ENCODE measurements around the gene ADGRF3. TPM values are rescaled to one million over a fixed set of nuclear protein-coding genes. Genes with fewer than 3 reads are reported as not detected.
A peak's percentile ranks its signal among the peaks of the same experiment; 100 is the strongest.
"Not testable (repeated sequence)": the region's sequence is repeated elsewhere in the genome, so short reads cannot be mapped to it uniquely, and the experiment has no call there.

Gene ADGRF3
- polyA plus RNA-seq, 3 donors, result 2.7 to 3.7 (median 3.5) TPM

- DNase-seq, result no peak
Measured at GRCh38 chr2:26318950-26319349, 27.6 kb downstream of the ADGRF3 start.

- DNase-seq, result no peak
Measured at GRCh38 chr2:26317377-26318105, 29.0 kb downstream of the ADGRF3 start.

GRCh38 chr2:26316845-26317244, 29.7 kb downstream of the ADGRF3 start:
- no peak for DNase-seq

GRCh38 chr2:26316041-26316440, 30.5 kb downstream of the ADGRF3 start:
- DNase-seq, result no peak

- no peak for DNase-seq
Measured at GRCh38 chr2:26314243-26314642, 32.3 kb downstream of the ADGRF3 start.

GRCh38 chr2:26313446-26313845, 33.1 kb downstream of the ADGRF3 start:
- DNase-seq, result no peak

- DNase-seq, result no peak
Measured at GRCh38 chr2:26312471-26312870, 34.1 kb downstream of the ADGRF3 start.

- no peak for DNase-seq
Measured at GRCh38 chr2:26309921-26310320, 36.7 kb downstream of the ADGRF3 start.

GRCh38 chr2:26305540-26305939, 41.0 kb downstream of the ADGRF3 start:
- peak; percentile 36 for DNase-seq

GRCh38 chr2:26305094-26305493, 41.5 kb downstream of the ADGRF3 start:
- DNase-seq, result not testable (repeated sequence)

- no peak for DNase-seq
Measured at GRCh38 chr2:26302846-26303245, 43.7 kb downstream of the ADGRF3 start.

- peak; percentile 21 for DNase-seq
Measured at GRCh38 chr2:26300234-26300925, 46.2 kb downstream of the ADGRF3 start.

- peak; percentile 80 for DNase-seq
Measured at GRCh38 chr2:26299471-26300101, 47.0 kb downstream of the ADGRF3 start.

GRCh38 chr2:26298638-26299393, 47.8 kb downstream of the ADGRF3 start:
- DNase-seq, result peak; percentile 42

GRCh38 chr2:26298286-26298637, 48.3 kb downstream of the ADGRF3 start:
- no peak for DNase-seq

- DNase-seq, result no peak
Measured at GRCh38 chr2:26297061-26297460, 49.5 kb downstream of the ADGRF3 start.

- no peak for DNase-seq
Measured at GRCh38 chr2:26295511-26295910, 51.1 kb downstream of the ADGRF3 start.

- no peak for DNase-seq
Measured at GRCh38 chr2:26292646-26293045, 53.9 kb downstream of the ADGRF3 start.

- DNase-seq, result no peak
Measured at GRCh38 chr2:26290001-26290400, 56.6 kb downstream of the ADGRF3 start.

GRCh38 chr2:26285931-26286330, 60.7 kb downstream of the ADGRF3 start:
- no peak for DNase-seq

- no peak for DNase-seq
Measured at GRCh38 chr2:26284132-26284531, 62.5 kb downstream of the ADGRF3 start.

- no peak for DNase-seq
Measured at GRCh38 chr2:26283606-26284005, 63.0 kb downstream of the ADGRF3 start.

All from renal pelvis (tissue), 4 donors.